ENCODE results near the gene GREM2. TPM values are rescaled to one million over a fixed set of nuclear protein-coding genes. Genes with fewer than 3 reads are reported as not detected.

Gene GREM2
- total RNA-seq, 1 donor from 2014 or later, result 4.2 TPM

DNA sequence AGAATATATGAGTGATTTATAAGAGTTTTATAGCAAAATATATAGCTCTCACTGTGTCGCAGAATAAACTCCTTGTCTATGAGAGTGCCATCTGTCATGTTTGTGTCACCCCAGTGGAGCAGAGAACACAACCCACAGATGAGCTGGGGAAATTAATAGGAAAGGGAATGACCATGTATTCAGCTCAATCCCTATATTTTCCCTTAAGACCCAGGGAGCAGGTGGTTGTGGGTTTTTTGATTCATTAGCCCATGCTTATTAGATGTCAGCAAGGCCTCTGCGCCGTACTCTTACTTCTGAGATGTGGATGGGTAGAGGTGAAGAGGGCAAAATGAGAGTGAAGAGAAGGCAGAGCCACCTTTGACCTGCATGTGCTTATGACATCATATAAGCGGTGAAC, 4.1 kb upstream of the GREM2 start:
- TF ChIP-seq, protein P1, sequence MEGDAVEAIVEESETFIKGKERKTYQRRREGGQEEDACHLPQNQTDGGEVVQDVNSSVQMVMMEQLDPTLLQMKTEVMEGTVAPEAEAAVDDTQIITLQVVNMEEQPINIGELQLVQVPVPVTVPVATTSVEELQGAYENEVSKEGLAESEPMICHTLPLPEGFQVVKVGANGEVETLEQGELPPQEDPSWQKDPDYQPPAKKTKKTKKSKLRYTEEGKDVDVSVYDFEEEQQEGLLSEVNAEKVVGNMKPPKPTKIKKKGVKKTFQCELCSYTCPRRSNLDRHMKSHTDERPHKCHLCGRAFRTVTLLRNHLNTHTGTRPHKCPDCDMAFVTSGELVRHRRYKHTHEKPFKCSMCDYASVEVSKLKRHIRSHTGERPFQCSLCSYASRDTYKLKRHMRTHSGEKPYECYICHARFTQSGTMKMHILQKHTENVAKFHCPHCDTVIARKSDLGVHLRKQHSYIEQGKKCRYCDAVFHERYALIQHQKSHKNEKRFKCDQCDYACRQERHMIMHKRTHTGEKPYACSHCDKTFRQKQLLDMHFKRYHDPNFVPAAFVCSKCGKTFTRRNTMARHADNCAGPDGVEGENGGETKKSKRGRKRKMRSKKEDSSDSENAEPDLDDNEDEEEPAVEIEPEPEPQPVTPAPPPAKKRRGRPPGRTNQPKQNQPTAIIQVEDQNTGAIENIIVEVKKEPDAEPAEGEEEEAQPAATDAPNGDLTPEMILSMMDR (conservative IDR thresholded peaks at IDR 0.05), result no peak
- H3K4me3 Mint-ChIP-seq, result no peak overlapping the region
- peaks cover 22% of the 10 kb centered on the region for H3K4me1 Mint-ChIP-seq (ENCODE audit: unreplicated experiment)
- no peaks in the 10 kb centered on the region for H3K36me3 Mint-ChIP-seq
- H3K9me3 Mint-ChIP-seq, result no peaks in the 10 kb centered on the region
- no peak overlapping the region for H3K27ac Mint-ChIP-seq
- DNase-seq (ENCODE audit: extremely low spot score, unreplicated experiment), result no peak
- H3K27me3 Mint-ChIP-seq, result peaks cover 49% of the 10 kb centered on the region

DNA sequence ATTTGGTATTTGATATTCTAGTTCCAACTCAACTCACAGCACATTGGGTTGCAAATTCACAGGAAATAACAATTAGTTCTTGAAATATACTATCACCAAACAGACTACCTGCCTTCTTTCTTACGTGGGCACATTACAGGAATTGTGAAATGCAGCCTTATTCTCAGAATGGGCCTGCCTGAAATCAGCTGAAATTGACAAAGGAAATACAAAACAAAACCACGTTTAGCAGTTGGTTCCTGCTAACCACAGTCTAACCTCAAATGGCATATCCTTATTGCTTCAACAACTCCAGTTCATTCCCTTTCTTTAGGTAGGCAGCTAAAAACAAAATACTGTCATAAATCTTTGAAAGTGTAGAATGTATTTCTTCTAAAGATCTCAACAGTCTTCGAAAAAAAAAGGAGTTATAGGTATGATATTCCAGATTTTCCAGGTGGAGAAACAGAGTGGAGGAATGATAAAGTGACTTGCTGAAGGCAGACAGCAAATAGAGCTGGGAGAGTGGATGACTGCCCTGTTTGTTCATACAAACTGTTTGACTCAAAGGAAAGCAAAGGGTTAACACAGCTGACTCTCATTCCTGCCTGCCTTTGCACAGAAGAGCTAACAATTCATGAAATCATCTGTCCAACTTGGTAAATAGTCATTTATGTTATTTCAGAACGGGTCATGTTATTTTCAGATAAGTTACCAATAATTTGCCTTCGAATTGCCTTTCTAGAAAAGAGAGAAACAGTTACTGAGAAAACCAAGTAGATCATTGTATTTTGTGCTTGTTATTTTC, 1.6 kb upstream of the GREM2 start:
- Mint-ChIP-seq H3K27ac (no peak overlapping the region), H3K4me3 (peak overlapping the region; percentile 71), H3K4me1 (ENCODE audit: unreplicated experiment) (peaks cover 17% of the 10 kb centered on the region), H3K9me3 (no peaks in the 10 kb centered on the region), H3K36me3 (no peaks in the 10 kb centered on the region), H3K27me3 (peaks cover 66% of the 10 kb centered on the region)
- no peak for DNase-seq (ENCODE audit: extremely low spot score, unreplicated experiment)
- TF ChIP-seq, protein P1 (conservative IDR thresholded peaks at IDR 0.05), result no peak

DNA sequence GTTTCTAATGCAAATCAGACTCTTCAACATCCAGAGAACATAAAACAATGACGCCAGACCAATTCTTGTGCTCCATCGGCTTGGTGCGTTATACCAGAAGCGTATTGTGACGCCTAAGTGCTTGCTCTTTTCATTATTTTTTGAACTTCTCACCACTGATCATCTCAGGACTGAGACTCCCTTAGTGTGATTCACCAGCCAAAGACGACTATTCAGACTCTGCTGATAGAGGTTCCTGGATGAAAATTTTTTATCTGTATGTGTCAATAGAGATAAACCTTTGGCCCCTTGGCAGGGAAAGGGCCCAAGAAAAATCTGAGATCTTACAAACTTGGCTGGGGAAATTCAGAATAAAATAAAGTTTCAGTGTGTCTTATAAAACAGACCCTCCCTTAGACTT, 856 bp upstream of the GREM2 start:
- no peak for DNase-seq (ENCODE audit: extremely low spot score, unreplicated experiment)
- Mint-ChIP-seq H3K36me3 (no peaks in the 10 kb centered on the region), H3K4me3 (peak overlapping the region; percentile 71), H3K27ac (no peak overlapping the region), H3K9me3 (no peaks in the 10 kb centered on the region), H3K4me1 (ENCODE audit: unreplicated experiment) (peaks cover 17% of the 10 kb centered on the region), H3K27me3 (peaks cover 67% of the 10 kb centered on the region)
- TF ChIP-seq, protein P1 (conservative IDR thresholded peaks at IDR 0.05), result no peak

DNA sequence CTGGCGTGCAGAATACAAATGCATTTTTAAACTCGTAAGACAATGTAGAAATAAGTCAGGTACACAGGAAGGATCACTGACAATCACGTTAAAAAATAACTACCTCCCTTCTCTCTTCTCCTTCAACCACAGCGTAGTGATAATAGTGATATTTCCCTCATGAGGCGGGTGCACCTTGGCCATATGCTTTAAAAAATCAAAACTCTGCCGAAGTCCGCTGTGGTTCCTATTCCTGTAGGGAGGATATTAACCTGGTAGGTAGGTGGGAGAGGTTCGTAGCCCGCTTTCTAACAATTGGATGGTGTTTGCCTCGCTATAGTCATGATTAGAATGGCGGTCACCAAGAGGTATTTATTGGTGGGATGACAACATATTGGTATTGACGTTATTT, 732 bp downstream of the GREM2 start:
- Mint-ChIP-seq H3K27me3 (peaks cover 70% of the 10 kb centered on the region), H3K4me3 (peak overlapping the region; percentile 95), H3K36me3 (no peaks in the 10 kb centered on the region), H3K9me3 (no peaks in the 10 kb centered on the region), H3K27ac (peak overlapping the region; percentile 1), H3K4me1 (ENCODE audit: unreplicated experiment) (peaks cover 17% of the 10 kb centered on the region)
- TF ChIP-seq, protein P1 (conservative IDR thresholded peaks at IDR 0.05), result no peak
- no peak for DNase-seq (ENCODE audit: extremely low spot score, unreplicated experiment)

DNA sequence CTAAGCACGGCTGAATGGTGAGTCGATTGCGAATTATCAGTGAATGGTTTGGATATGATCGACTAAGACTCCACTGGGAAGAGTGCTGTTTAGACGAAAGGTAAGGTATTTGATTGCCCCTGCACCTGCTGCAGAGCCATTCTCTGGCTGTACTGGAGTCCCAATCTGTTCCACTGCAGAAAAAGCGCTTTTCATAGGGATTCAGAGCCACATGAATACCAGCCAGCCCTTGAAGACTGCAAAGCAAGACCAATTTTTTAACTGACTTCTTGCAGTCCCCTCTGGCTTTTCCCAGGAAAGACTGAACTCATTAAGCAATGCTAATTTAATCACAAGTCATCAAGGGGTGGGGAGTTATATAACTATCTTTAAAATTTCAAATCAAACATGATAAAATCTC, 1.3 kb downstream of the GREM2 start:
- Mint-ChIP-seq H3K36me3 (no peaks in the 10 kb centered on the region), H3K27ac (no peak overlapping the region), H3K9me3 (no peaks in the 10 kb centered on the region), H3K4me1 (ENCODE audit: unreplicated experiment) (peaks cover 17% of the 10 kb centered on the region), H3K4me3 (peak overlapping the region; percentile 69), H3K27me3 (peaks cover 65% of the 10 kb centered on the region)
- no peak for DNase-seq (ENCODE audit: extremely low spot score, unreplicated experiment)
- TF ChIP-seq, protein P1 (conservative IDR thresholded peaks at IDR 0.05), result no peak

Data from type B pancreatic cell (in vitro differentiated cells).